H1 (cell line): ENCODE results near the gene PLEKHA5.

ENCODE experiments used
- EGR1 ChIP-seq: IDR thresholded peaks from 2 replicates; pipeline ENCODE4 v1.6.1; 2011; ENCODE audit warnings: low read depth, low read length, borderline replicate concordance
- RBBP5 ChIP-seq: IDR thresholded peaks from 2 replicates; pipeline ENCODE4 v1.7.1; 2012; ENCODE audit warnings: low read depth, mild to moderate bottlenecking, inconsistent platforms, low read length, moderate library complexity, borderline replicate concordance
- SIX5 ChIP-seq: IDR thresholded peaks from 2 replicates; pipeline ENCODE4 v1.6.1; 2011; ENCODE audit warnings: mild to moderate bottlenecking, low read depth, low read length

DNA sequence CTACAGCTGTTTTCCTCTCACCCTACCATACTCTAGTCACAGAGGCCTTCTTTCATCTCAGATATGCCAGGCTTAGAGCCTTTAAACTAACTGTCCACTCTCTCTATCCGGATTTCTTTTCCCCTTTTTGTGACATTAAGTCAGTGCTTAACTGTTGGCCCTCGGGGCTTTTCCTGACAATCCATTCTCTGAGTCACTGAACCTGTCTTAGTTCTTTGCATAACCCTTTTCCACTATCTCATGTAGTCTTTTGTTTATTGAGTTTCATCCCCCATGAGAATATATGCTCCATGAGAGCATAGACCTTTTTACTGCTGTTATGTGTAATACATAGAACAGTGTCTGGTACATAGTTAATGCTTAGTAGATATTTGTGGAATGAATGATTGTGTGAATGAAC is 68.7 kb downstream of the PLEKHA5 start:
- no peak for TF ChIP-seq EGR1
- TF ChIP-seq SIX5 = no peak
- TF ChIP-seq RBBP5 = no peak
